Liver (tissue), 9 donors: Measurements from ENCODE around the gene GRIN3A. TPM values are rescaled to one million over a fixed set of nuclear protein-coding genes. Genes with fewer than 3 reads are reported as not detected.

ENCODE experiments used
- DNase-seq: peaks from one replicate; pipeline ENCODE4 v3.0.0-alpha.2; 2017; ENCODE audit warnings: low spot score
- H3K27ac ChIP-seq, 2 donors: one replicate each; pipeline ENCODE4 v1.7.0; 2013; ENCODE audit warnings: inconsistent platforms in 2 of 2, low read length in 2 of 2, control low read depth in 1 of 2, low read depth in 1 of 2, mild to moderate bottlenecking in 1 of 2
- H3K27me3 ChIP-seq, 4 donors: one replicate each; pipeline versions ENCODE4 v1.6.1 to v1.7.0; 2013; ENCODE audit warnings: low read length in 3 of 4, inconsistent platforms in 1 of 4, mild to moderate bottlenecking in 1 of 4, moderate library complexity in 1 of 4; ENCODE audit not compliant: control insufficient read depth in 4 of 4, insufficient read depth in 4 of 4
- H3K36me3 ChIP-seq, 4 donors: one replicate each; pipeline versions ENCODE4 v1.6.1 to v1.7.0; 2013; ENCODE audit warnings: low read length in 3 of 4, mild to moderate bottlenecking in 3 of 4, low read depth in 1 of 4, moderate library complexity in 1 of 4; ENCODE audit not compliant: control insufficient read depth in 4 of 4, insufficient read depth in 3 of 4
- H3K4me1 ChIP-seq, 4 donors: one replicate each; pipeline versions ENCODE4 v1.6.1 to v1.7.0; 2013; ENCODE audit warnings: low read length in 3 of 4, mild to moderate bottlenecking in 3 of 4, moderate library complexity in 1 of 4; ENCODE audit not compliant: control insufficient read depth in 4 of 4, insufficient read depth in 4 of 4
- H3K4me3 ChIP-seq, 3 donors: one replicate each; pipeline versions ENCODE4 v1.6.1 to v1.7.0; 2013; ENCODE audit warnings: low read length in 3 of 3, control low read depth in 1 of 3, low read depth in 1 of 3, mild to moderate bottlenecking in 1 of 3
- H3K9ac ChIP-seq, 2 donors: one replicate each; pipeline ENCODE4 v1.7.0; 2013; ENCODE audit warnings: low read length in 2 of 2, mild to moderate bottlenecking in 2 of 2, moderate library complexity in 2 of 2, control low read depth in 1 of 2, low read depth in 1 of 2
- H3K9me3 ChIP-seq, 4 donors: one replicate each; pipeline versions ENCODE4 v1.6.1 to v1.7.0; 2013; ENCODE audit warnings: low read length in 3 of 4; ENCODE audit not compliant: control insufficient read depth in 4 of 4
- EGR1 ChIP-seq, 2 donors: IDR thresholded peaks; 2 replicates each; pipeline ENCODE4 v1.6.1; 2016 to 2018; ENCODE audit warnings: antibody characterized with exemption in 2 of 2, low read depth in 2 of 2
- FOXA1 ChIP-seq: IDR thresholded peaks from 2 replicates; pipeline ENCODE4 v1.6.1; 2016; ENCODE audit warnings: antibody characterized with exemption
- FOXA2 ChIP-seq: IDR thresholded peaks from 2 replicates; pipeline ENCODE4 v1.6.1; 2016; ENCODE audit warnings: antibody characterized with exemption
- GABPA ChIP-seq, 2 donors: IDR thresholded peaks in 1 of 2; conservative IDR thresholded peaks in 1 of 2; 2 replicates each; pipeline ENCODE4 v1.6.1; 2016; ENCODE audit warnings: antibody characterized with exemption in 2 of 2, mild to moderate bottlenecking in 1 of 2, moderate library complexity in 1 of 2
- HNF4A ChIP-seq, 2 donors: conservative IDR thresholded peaks; 2 replicates each; pipeline ENCODE4 v1.6.1; 2016; ENCODE audit warnings: antibody characterized with exemption in 2 of 2, mild to moderate bottlenecking in 2 of 2
- HNF4G ChIP-seq: IDR thresholded peaks from 2 replicates; pipeline ENCODE4 v1.6.1; 2016; ENCODE audit warnings: antibody characterized with exemption
- JUND ChIP-seq, 2 donors: IDR thresholded peaks; 2 replicates each; pipeline ENCODE4 v1.6.1; 2016; ENCODE audit warnings: antibody characterized with exemption in 2 of 2
- NR2F2 ChIP-seq: IDR thresholded peaks from 2 replicates; pipeline ENCODE4 v1.6.1; 2016; ENCODE audit warnings: antibody characterized with exemption
- RAD21 ChIP-seq, 2 donors: IDR thresholded peaks; 2 replicates each; pipeline ENCODE4 v1.6.1; 2016; ENCODE audit warnings: antibody characterized with exemption in 2 of 2, mild to moderate bottlenecking in 2 of 2
- RXRA ChIP-seq, 2 donors: IDR thresholded peaks; 2 replicates each; pipeline ENCODE4 v1.6.1; 2017 to 2018; ENCODE audit warnings: antibody characterized with exemption in 2 of 2, mild to moderate bottlenecking in 1 of 2
- SP1 ChIP-seq: IDR thresholded peaks from 2 replicates; pipeline ENCODE4 v1.6.1; 2018; ENCODE audit warnings: antibody characterized with exemption, mild to moderate bottlenecking
- TAF1 ChIP-seq: conservative IDR thresholded peaks from 2 replicates; pipeline ENCODE4 v1.6.1; 2016; ENCODE audit warnings: antibody characterized with exemption, mild to moderate bottlenecking
- YY1 ChIP-seq: IDR thresholded peaks from 2 replicates; pipeline ENCODE4 v1.6.1; 2016; ENCODE audit warnings: antibody characterized with exemption, mild to moderate bottlenecking
- WGBS: extraction: QIAGEN DNeasy Blood & Tissue Kit; methylation state at CpG from one replicate; pipeline ENCODE4 v1.1.7; 2013; 5-methylcytosine and 5-hydroxymethylcytosine counted together
- polyA plus RNA-seq, 2 donors: library from polyadenylated mRNA; stranded (reverse) in 1 of 2; unstranded in 1 of 2; fragments of 200-250 nt in 1 of 2; fragments of >200 nt in 1 of 2; fragmentation: Nextera tagmentation in 1 of 2; extraction: Ambion mirVana in 1 of 2; gene quantifications; one replicate each; pipeline versions ENCODE4 v1.2.1 to v1.2.3, GENCODE V29; 2013 to 2015
- total RNA-seq, 2 donors: library from RNA; depleted of rRNA; stranded (reverse); fragments of >200 nt; gene quantifications; one replicate each; pipeline ENCODE4 v1.2.3, GENCODE V29; 2014
- TF ChIP-seq, protein P1 (sequence below): fragments of 150-350 bp; IDR thresholded peaks from 2 replicates; pipeline ENCODE4 v1.5.1; 2017; ENCODE audit warnings: improper control_type of control experiment, low read depth, low read length; ENCODE audit not compliant: missing input control
- TF ChIP-seq, protein P2 (sequence below): IDR thresholded peaks from 2 replicates; pipeline ENCODE4 v1.6.1; 2016; ENCODE audit warnings: antibody characterized with exemption, mild to moderate bottlenecking
- TF ChIP-seq, protein P3 (sequence below): IDR thresholded peaks from 2 replicates; pipeline ENCODE4 v1.6.1; 2016; ENCODE audit warnings: antibody characterized with exemption
- TF ChIP-seq, protein P4 (sequence below): IDR thresholded peaks from 2 replicates; pipeline ENCODE4 v1.6.1; 2016; ENCODE audit warnings: antibody characterized with exemption
- TF ChIP-seq, protein P5 (sequence below): IDR thresholded peaks from 2 replicates; pipeline ENCODE4 v1.6.1; 2016; ENCODE audit warnings: antibody characterized with exemption
- donor health status: healthy.
- donor health status: healthy.
- donor health status: healthy.
- donor health status: healthy.
- donor health status: healthy.

The GRIN3A gene
- total and polyA plus RNA-seq, 4 donors, result under 0.01 to 0.23 (median 0.09) TPM

DNA sequence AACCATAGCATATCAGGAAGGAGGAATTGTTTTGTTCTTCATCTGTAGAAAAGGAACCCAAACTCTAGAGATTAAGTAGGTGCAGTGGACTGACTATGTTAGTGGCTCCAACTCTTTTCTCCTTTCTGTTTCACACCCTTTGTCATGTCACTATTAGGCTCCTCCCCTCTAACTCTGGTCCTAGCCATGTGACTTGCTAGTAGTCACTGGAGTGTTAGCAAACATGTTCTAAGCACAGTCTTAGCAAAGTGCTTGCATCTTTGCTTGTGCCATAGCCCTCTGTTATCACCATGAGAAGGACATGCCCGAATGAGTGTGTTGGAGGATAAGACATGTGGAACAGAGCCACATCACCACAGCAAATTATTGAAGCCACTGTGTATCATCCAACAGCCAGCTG, 88.3 kb downstream of the GRIN3A start:
- peaks cover 0 to 14% (median 1%) of the 10 kb centered on the region in 4 donors for H3K4me1 ChIP-seq
- H3K27me3 ChIP-seq, result no peaks in the 10 kb centered on the region
- H3K36me3 ChIP-seq, result no peaks in the 10 kb centered on the region
- no peak for DNase-seq
- no peaks in the 10 kb centered on the region for H3K9me3 ChIP-seq
- H3K9ac ChIP-seq, result no peak overlapping the region
- WGBS, result 71% methylated on average over 1 of the region's 1 CpG
- no peak overlapping the region for H3K27ac ChIP-seq
- no peak overlapping the region for H3K4me3 ChIP-seq
- no peak for TF ChIP-seq YY1
- no peak for TF ChIP-seq RAD21 (IDR thresholded peaks at IDR 0.05)
- no peak for TF ChIP-seq TAF1
- no peak for TF ChIP-seq FOXA1
- no peak for TF ChIP-seq NR2F2
- TF ChIP-seq GABPA (IDR thresholded peaks at IDR 0.05 in 1 of 2, conservative IDR thresholded peaks at IDR 0.05 in 1 of 2), result no peak
- TF ChIP-seq, protein P1, sequence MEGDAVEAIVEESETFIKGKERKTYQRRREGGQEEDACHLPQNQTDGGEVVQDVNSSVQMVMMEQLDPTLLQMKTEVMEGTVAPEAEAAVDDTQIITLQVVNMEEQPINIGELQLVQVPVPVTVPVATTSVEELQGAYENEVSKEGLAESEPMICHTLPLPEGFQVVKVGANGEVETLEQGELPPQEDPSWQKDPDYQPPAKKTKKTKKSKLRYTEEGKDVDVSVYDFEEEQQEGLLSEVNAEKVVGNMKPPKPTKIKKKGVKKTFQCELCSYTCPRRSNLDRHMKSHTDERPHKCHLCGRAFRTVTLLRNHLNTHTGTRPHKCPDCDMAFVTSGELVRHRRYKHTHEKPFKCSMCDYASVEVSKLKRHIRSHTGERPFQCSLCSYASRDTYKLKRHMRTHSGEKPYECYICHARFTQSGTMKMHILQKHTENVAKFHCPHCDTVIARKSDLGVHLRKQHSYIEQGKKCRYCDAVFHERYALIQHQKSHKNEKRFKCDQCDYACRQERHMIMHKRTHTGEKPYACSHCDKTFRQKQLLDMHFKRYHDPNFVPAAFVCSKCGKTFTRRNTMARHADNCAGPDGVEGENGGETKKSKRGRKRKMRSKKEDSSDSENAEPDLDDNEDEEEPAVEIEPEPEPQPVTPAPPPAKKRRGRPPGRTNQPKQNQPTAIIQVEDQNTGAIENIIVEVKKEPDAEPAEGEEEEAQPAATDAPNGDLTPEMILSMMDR, result no peak
- TF ChIP-seq EGR1 (IDR thresholded peaks at IDR 0.05; ENCODE audit: low read depth in 2 of 2), result no peak
- TF ChIP-seq SP1, result no peak
- TF ChIP-seq, protein P2, sequence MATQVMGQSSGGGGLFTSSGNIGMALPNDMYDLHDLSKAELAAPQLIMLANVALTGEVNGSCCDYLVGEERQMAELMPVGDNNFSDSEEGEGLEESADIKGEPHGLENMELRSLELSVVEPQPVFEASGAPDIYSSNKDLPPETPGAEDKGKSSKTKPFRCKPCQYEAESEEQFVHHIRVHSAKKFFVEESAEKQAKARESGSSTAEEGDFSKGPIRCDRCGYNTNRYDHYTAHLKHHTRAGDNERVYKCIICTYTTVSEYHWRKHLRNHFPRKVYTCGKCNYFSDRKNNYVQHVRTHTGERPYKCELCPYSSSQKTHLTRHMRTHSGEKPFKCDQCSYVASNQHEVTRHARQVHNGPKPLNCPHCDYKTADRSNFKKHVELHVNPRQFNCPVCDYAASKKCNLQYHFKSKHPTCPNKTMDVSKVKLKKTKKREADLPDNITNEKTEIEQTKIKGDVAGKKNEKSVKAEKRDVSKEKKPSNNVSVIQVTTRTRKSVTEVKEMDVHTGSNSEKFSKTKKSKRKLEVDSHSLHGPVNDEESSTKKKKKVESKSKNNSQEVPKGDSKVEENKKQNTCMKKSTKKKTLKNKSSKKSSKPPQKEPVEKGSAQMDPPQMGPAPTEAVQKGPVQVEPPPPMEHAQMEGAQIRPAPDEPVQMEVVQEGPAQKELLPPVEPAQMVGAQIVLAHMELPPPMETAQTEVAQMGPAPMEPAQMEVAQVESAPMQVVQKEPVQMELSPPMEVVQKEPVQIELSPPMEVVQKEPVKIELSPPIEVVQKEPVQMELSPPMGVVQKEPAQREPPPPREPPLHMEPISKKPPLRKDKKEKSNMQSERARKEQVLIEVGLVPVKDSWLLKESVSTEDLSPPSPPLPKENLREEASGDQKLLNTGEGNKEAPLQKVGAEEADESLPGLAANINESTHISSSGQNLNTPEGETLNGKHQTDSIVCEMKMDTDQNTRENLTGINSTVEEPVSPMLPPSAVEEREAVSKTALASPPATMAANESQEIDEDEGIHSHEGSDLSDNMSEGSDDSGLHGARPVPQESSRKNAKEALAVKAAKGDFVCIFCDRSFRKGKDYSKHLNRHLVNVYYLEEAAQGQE, result no peak

DNA sequence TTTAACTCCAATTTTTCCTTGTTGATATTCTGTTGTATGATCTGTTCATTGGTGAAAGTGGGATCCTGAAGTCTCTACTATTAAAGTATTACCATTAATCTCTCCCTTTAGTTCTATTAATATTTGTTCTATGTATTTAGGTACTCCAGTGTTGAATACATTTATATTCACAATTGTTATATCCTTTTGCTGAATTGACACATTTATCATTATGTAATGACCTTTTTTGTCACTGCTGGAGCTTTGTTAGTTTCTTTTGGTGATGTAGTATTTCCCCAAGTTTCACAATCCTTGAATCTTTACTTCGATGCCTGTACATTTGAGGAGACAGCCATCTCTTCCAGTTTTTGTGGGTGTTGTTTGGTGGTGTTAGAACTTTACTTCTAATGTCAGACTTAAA, 90.0 kb downstream of the GRIN3A start:
- no peaks in the 10 kb centered on the region for H3K9me3 ChIP-seq
- no peak overlapping the region for H3K27ac ChIP-seq
- H3K27me3 ChIP-seq, result no peaks in the 10 kb centered on the region
- TF ChIP-seq, protein P3, sequence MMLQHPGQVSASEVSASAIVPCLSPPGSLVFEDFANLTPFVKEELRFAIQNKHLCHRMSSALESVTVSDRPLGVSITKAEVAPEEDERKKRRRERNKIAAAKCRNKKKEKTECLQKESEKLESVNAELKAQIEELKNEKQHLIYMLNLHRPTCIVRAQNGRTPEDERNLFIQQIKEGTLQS, result no peak
- TF ChIP-seq RXRA (IDR thresholded peaks at IDR 0.05) (no peak), FOXA1 (no peak), NR2F2 (no peak), JUND (IDR thresholded peaks at IDR 0.05) (no peak), RAD21 (IDR thresholded peaks at IDR 0.05) (no peak), EGR1 (IDR thresholded peaks at IDR 0.05; ENCODE audit: low read depth in 2 of 2) (no peak), FOXA2 (no peak), HNF4A (conservative IDR thresholded peaks at IDR 0.05) (no peak), HNF4G (no peak), GABPA (IDR thresholded peaks at IDR 0.05 in 1 of 2, conservative IDR thresholded peaks at IDR 0.05 in 1 of 2) (no peak)
- TF ChIP-seq, protein P1, result no peak
- TF ChIP-seq, protein P2, result no peak
- TF ChIP-seq, protein P4, sequence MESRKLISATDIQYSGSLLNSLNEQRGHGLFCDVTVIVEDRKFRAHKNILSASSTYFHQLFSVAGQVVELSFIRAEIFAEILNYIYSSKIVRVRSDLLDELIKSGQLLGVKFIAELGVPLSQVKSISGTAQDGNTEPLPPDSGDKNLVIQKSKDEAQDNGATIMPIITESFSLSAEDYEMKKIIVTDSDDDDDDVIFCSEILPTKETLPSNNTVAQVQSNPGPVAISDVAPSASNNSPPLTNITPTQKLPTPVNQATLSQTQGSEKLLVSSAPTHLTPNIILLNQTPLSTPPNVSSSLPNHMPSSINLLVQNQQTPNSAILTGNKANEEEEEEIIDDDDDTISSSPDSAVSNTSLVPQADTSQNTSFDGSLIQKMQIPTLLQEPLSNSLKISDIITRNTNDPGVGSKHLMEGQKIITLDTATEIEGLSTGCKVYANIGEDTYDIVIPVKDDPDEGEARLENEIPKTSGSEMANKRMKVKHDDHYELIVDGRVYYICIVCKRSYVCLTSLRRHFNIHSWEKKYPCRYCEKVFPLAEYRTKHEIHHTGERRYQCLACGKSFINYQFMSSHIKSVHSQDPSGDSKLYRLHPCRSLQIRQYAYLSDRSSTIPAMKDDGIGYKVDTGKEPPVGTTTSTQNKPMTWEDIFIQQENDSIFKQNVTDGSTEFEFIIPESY, result no peak
- TF ChIP-seq, protein P5, sequence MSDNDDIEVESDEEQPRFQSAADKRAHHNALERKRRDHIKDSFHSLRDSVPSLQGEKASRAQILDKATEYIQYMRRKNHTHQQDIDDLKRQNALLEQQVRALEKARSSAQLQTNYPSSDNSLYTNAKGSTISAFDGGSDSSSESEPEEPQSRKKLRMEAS, result no peak
- peaks cover 0 to 14% (median 1%) of the 10 kb centered on the region in 4 donors for H3K4me1 ChIP-seq
- H3K4me3 ChIP-seq, result no peak overlapping the region
- no peaks in the 10 kb centered on the region for H3K36me3 ChIP-seq
- no peak overlapping the region for H3K9ac ChIP-seq
- WGBS, result 38% methylated on average over 1 of the region's 1 CpG
- DNase-seq, result no peak
